ENCODE data around the gene MFSD1. TPM values are rescaled to one million over a fixed set of nuclear protein-coding genes. Genes with fewer than 3 reads are reported as not detected.

Gene MFSD1
- total and polyA plus RNA-seq, 2 of the 8 experiments (the other 6 are each of a cell fraction or from before 2014, with no cell fraction given) = 9.3 to 11.5 TPM

- TF ChIP-seq RAD21 (IDR thresholded peaks at IDR 0.05 in 1 of 2, conservative IDR thresholded peaks at IDR 0.05 in 1 of 2; ENCODE audit: low read depth in 2 of 2, low read length in 2 of 2) (no peak), GABPA (IDR thresholded peaks at IDR 0.05; ENCODE audit: borderline replicate concordance, insufficient read depth, low read length) (no peak), CBX8 (IDR thresholded peaks at IDR 0.05; ENCODE audit: borderline replicate concordance, low read depth, low read length) (no peak), ATF2 (IDR thresholded peaks at IDR 0.05; ENCODE audit: low read length) (no peak), JUND (IDR thresholded peaks at IDR 0.05; ENCODE audit: low read length) (no peak), CHD7 (IDR thresholded peaks at IDR 0.05; ENCODE audit: insufficient replicate concordance, low read length) (no peak), EP300 (IDR thresholded peaks at IDR 0.05; ENCODE audit: borderline replicate concordance in 1 of 2, low read depth in 2 of 2, low read length in 2 of 2) (peak in 1 of 2 experiments; percentile 17; a peak in 1 of 3 replicates)
These were observed at the start of gene MFSD1 (continued) for GRCh38 chr3:158801696-158802408.

Measured in H1 (cell line).